GM12891 (cell line): ENCODE results near the gene MACO1.
"Not testable (repeated sequence)": the region's sequence is repeated elsewhere in the genome, so short reads cannot be mapped to it uniquely, and the experiment has no call there.

Source experiments
- PAX5 ChIP-seq: IDR thresholded peaks from 2 replicates; pipeline ENCODE4 v1.6.1; 2011; ENCODE audit warnings: low read length, moderate library complexity, mild to moderate bottlenecking; ENCODE audit not compliant: insufficient read depth, severe bottlenecking
- POLR2A ChIP-seq: IDR thresholded peaks from 2 replicates; pipeline ENCODE4 v1.6.1; 2011; ENCODE audit warnings: low read depth, low read length, control low read depth
- POLR2AphosphoS5 ChIP-seq: IDR thresholded peaks from 2 replicates; pipeline ENCODE4 v1.6.1; 2011; ENCODE audit warnings: low read depth, low read length, control low read depth
- POU2F2 ChIP-seq: IDR thresholded peaks from 2 replicates; pipeline ENCODE4 v1.6.1; 2011; ENCODE audit warnings: low read depth, mild to moderate bottlenecking, control low read depth, low read length, moderate library complexity
- SPI1 ChIP-seq: IDR thresholded peaks from 2 replicates; pipeline ENCODE4 v1.6.1; 2011; ENCODE audit warnings: low read depth, low read length, control low read depth
- TAF1 ChIP-seq: IDR thresholded peaks from 2 replicates; pipeline ENCODE4 v1.6.1; 2011; ENCODE audit warnings: low read depth, low read length, control low read depth

DNA sequence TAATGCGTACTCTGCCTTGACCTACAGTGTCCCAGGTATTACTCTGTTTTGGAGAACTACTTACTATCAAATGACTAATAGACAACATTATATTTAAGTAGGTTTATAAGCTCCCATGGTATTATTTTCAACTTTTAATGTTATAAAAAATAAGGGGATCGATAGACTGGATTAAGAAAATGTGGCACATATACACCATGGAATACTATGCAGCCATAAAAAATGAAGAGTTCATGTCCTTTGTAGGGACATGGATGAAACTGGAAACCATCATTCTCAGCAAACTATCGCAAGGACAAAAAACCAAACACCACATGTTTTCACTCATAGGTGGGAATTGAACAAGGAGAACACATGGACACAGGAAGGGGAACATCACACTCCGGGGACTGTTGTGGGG is 30.1 kb downstream of the MACO1 start:
- TF ChIP-seq POLR2AphosphoS5, POLR2A, TAF1, PAX5, SPI1, POU2F2: not testable (repeated sequence)
